Fibroblast of lung (primary cell): ENCODE data around the gene PDE3A.

Experiments
- CTCF ChIP-seq, 2 donors: IDR thresholded peaks in 1 of 2; conservative IDR thresholded peaks in 1 of 2; 1 replicate in 1 of 2; 2 replicates in 1 of 2; pipeline ENCODE4 v1.5.1; 2011 to 2012; ENCODE audit warnings: low read length in 2 of 2, control low read depth in 1 of 2, inconsistent platforms in 1 of 2, low read depth in 1 of 2, mild to moderate bottlenecking in 1 of 2
- EZH2 ChIP-seq: IDR thresholded peaks from 2 replicates; pipeline ENCODE4 v1.5.1; 2012; ENCODE audit warnings: low read length, control low read depth, mild to moderate bottlenecking; ENCODE audit errors: missing control alignments

DNA sequence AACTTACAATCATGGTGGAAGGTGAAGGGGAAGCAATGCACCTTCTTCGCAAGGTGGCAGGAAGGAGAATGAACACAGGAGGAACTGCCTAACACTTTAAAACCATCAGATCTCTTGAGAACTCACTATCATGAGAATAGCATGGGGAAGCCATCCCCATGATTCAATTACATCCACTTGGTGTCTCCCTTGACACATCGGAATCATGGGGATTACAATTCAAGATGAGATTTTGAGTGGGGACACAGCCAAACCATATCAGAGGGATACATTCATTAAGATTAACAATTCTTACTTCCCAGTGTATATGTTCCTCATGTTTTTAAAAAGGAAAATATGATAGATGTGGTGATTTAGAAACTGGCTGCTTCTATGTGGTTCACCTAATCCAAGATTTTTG, 117.9 kb downstream of the PDE3A start:
- peak in 1 of 2 donors; percentile 6 for TF ChIP-seq CTCF (conservative IDR thresholded peaks at IDR 0.05 in 1 of 2, IDR thresholded peaks at IDR 0.05 in 1 of 2; ENCODE audit: low read depth in 1 of 2, low read length in 2 of 2)
- TF ChIP-seq EZH2, result no peak
